G401.6 (cell line): ENCODE results near the gene UQCRC1.

ENCODE experiments used
- FAIRE-seq: peaks from 2 replicates; lab custom pipeline; 2012; peaks lifted over from hg19 to GRCh38; lab: Jason Lieb, UNC

UQCRC1 gene

GRCh38 chr3:48598323-48599076, 10.9 kb downstream of the UQCRC1 start:
- FAIRE-seq = no peak

- FAIRE-seq = no peak
Measured at GRCh38 chr3:48597408-48597800, 12.0 kb downstream of the UQCRC1 start.

GRCh38 chr3:48596676-48597407, 12.6 kb downstream of the UQCRC1 start:
- FAIRE-seq = no peak

GRCh38 chr3:48596157-48596556, 13.3 kb downstream of the UQCRC1 start:
- FAIRE-seq = no peak

GRCh38 chr3:48595526-48596121, 13.8 kb downstream of the UQCRC1 start:
- no peak for FAIRE-seq

- no peak for FAIRE-seq
Measured at GRCh38 chr3:48595075-48595525, 14.3 kb downstream of the UQCRC1 start, which contains the start of gene COL7A1. COL7A1 (minus strand) TSS chr3:48595329; CDS start chr3:48595159, 170 bp downstream.

GRCh38 chr3:48594417-48595049, 14.9 kb downstream of the UQCRC1 start:
- no peak for FAIRE-seq

GRCh38 chr3:48593337-48593736, 16.1 kb downstream of the UQCRC1 start:
- FAIRE-seq = no peak

GRCh38 chr3:48592519-48593087, 16.8 kb downstream of the UQCRC1 start:
- FAIRE-seq = no peak

GRCh38 chr3:48591886-48592518, 17.4 kb downstream of the UQCRC1 start:
- no peak for FAIRE-seq

GRCh38 chr3:48591436-48591835, 18.0 kb downstream of the UQCRC1 start:
- no peak for FAIRE-seq

- no peak for FAIRE-seq
Measured at GRCh38 chr3:48588230-48588629, 21.2 kb downstream of the UQCRC1 start.

GRCh38 chr3:48587686-48588085, 21.8 kb downstream of the UQCRC1 start:
- no peak for FAIRE-seq

- no peak for FAIRE-seq
Measured at GRCh38 chr3:48585411-48585810, 24.0 kb downstream of the UQCRC1 start.

GRCh38 chr3:48584836-48585235, 24.6 kb downstream of the UQCRC1 start:
- FAIRE-seq = no peak

- FAIRE-seq = no peak
Measured at GRCh38 chr3:48581621-48582481, 27.6 kb downstream of the UQCRC1 start.

GRCh38 chr3:48576647-48577046, 32.8 kb downstream of the UQCRC1 start:
- no peak for FAIRE-seq

- FAIRE-seq = no peak
Measured at GRCh38 chr3:48575366-48575765, 34.1 kb downstream of the UQCRC1 start.

GRCh38 chr3:48573973-48574585, 35.4 kb downstream of the UQCRC1 start:
- FAIRE-seq = no peak

- no peak for FAIRE-seq
Measured at GRCh38 chr3:48572517-48572916, 36.9 kb downstream of the UQCRC1 start.
